Measurements from ENCODE around the gene TAF3.
"Not testable (repeated sequence)": the region's sequence is repeated elsewhere in the genome, so short reads cannot be mapped to it uniquely, and the experiment has no call there.

The TAF3 gene

GRCh38 chr10:7811000-7811399, 7.3 kb upstream of the TAF3 start:
- DNase-seq (ENCODE audit: low read depth): peak; percentile 67

GRCh38 chr10:7811743-7812142, 6.6 kb upstream of the TAF3 start:
- not testable (repeated sequence) for DNase-seq (ENCODE audit: low read depth)

GRCh38 chr10:7813481-7813880, 4.8 kb upstream of the TAF3 start:
- DNase-seq (ENCODE audit: low read depth): no peak

GRCh38 chr10:7817576-7817975, 729 bp upstream of the TAF3 start:
- DNase-seq (ENCODE audit: low read depth): no peak

GRCh38 chr10:7817984-7818294, 366 bp upstream of the TAF3 start:
- no peak for DNase-seq (ENCODE audit: low read depth)

GRCh38 chr10:7819121-7819460, 786 bp downstream of the TAF3 start:
- peak; percentile 27 for DNase-seq (ENCODE audit: low read depth)

GRCh38 chr10:7824251-7824650, 5.9 kb downstream of the TAF3 start:
- no peak for DNase-seq (ENCODE audit: low read depth)

GRCh38 chr10:7826971-7827370, 8.7 kb downstream of the TAF3 start:
- DNase-seq (ENCODE audit: low read depth): peak; percentile 57

- no peak for DNase-seq (ENCODE audit: low read depth)
Measured at GRCh38 chr10:7829289-7829834, 11.1 kb downstream of the TAF3 start.

- DNase-seq (ENCODE audit: low read depth): no peak
Measured at GRCh38 chr10:7832060-7832459, 13.8 kb downstream of the TAF3 start.

GRCh38 chr10:7833210-7833609, 14.9 kb downstream of the TAF3 start:
- DNase-seq (ENCODE audit: low read depth): no peak

- no peak for DNase-seq (ENCODE audit: low read depth)
Measured at GRCh38 chr10:7834262-7834661, 16.0 kb downstream of the TAF3 start.

- DNase-seq (ENCODE audit: low read depth): no peak
Measured at GRCh38 chr10:7836571-7836970, 18.3 kb downstream of the TAF3 start.

GRCh38 chr10:7846591-7846990, 28.3 kb downstream of the TAF3 start:
- DNase-seq (ENCODE audit: low read depth): no peak

GRCh38 chr10:7853226-7853842, 35.0 kb downstream of the TAF3 start:
- DNase-seq (ENCODE audit: low read depth): no peak

- no peak for DNase-seq (ENCODE audit: low read depth)
Measured at GRCh38 chr10:7853890-7854289, 35.6 kb downstream of the TAF3 start.

- DNase-seq (ENCODE audit: low read depth): no peak
Measured at GRCh38 chr10:7855205-7855604, 36.9 kb downstream of the TAF3 start.

GRCh38 chr10:7856678-7857077, 38.4 kb downstream of the TAF3 start:
- DNase-seq (ENCODE audit: low read depth): no peak

- no peak for DNase-seq (ENCODE audit: low read depth)
Measured at GRCh38 chr10:7857262-7857661, 39.0 kb downstream of the TAF3 start.

GRCh38 chr10:7861509-7862120, 43.3 kb downstream of the TAF3 start:
- peak; percentile 6 for DNase-seq (ENCODE audit: low read depth)

- DNase-seq (ENCODE audit: low read depth): no peak
Measured at GRCh38 chr10:7862121-7862514, 43.8 kb downstream of the TAF3 start.

- peak; percentile 51 for DNase-seq (ENCODE audit: low read depth)
Measured at GRCh38 chr10:7866176-7866575, 47.9 kb downstream of the TAF3 start.

GRCh38 chr10:7872041-7872442, 53.7 kb downstream of the TAF3 start:
- DNase-seq (ENCODE audit: low read depth): no peak

- no peak for DNase-seq (ENCODE audit: low read depth)
Measured at GRCh38 chr10:7874864-7875263, 56.6 kb downstream of the TAF3 start.
